Endodermal cell (in vitro differentiated cells): ENCODE data around the gene ATP13A2. TPM values are rescaled to one million over a fixed set of nuclear protein-coding genes. Genes with fewer than 3 reads are reported as not detected.

Source experiments
- DNase-seq: peaks from one replicate; pipeline ENCODE4 v3.0.0-alpha.2; 2017
- H3K27ac ChIP-seq: 2 replicates; pipeline ENCODE4 v1.5.1; 2013; ENCODE audit warnings: mild to moderate bottlenecking, low read depth, low read length, moderate library complexity
- H3K27me3 ChIP-seq: 2 replicates; pipeline ENCODE4 v1.6.1; 2013; ENCODE audit warnings: mild to moderate bottlenecking, low read length, moderate library complexity; ENCODE audit not compliant: insufficient read depth, control insufficient read depth, poor library complexity, severe bottlenecking
- H3K36me3 ChIP-seq: 2 replicates; pipeline ENCODE4 v1.7.0; 2013; ENCODE audit warnings: mild to moderate bottlenecking, low read length, moderate library complexity; ENCODE audit not compliant: control insufficient read depth, insufficient read depth
- H3K4me1 ChIP-seq: one replicate; pipeline ENCODE4 v1.7.0; 2013; ENCODE audit warnings: low read length; ENCODE audit not compliant: control insufficient read depth, insufficient read depth
- H3K4me3 ChIP-seq: 2 replicates; pipeline ENCODE4 v1.5.1; 2013; ENCODE audit warnings: mild to moderate bottlenecking, low read length, moderate library complexity
- H3K9ac ChIP-seq: 2 replicates; pipeline ENCODE4 v1.6.1; 2013; ENCODE audit warnings: mild to moderate bottlenecking, low read length, moderate library complexity; ENCODE audit not compliant: poor library complexity, severe bottlenecking; ENCODE audit errors: extremely low read depth
- H3K9me3 ChIP-seq: 2 replicates; pipeline ENCODE4 v1.6.1; 2013; ENCODE audit warnings: mild to moderate bottlenecking, low read length, moderate library complexity; ENCODE audit not compliant: control insufficient read depth
- H3K27ac Mint-ChIP-seq: 2 replicates; pipeline ENCODE4 v1.8.0; 2020; ENCODE audit warnings: mixed read lengths
- H3K27me3 Mint-ChIP-seq: 2 replicates; pipeline ENCODE4 v1.8.0; 2021; ENCODE audit warnings: mild to moderate bottlenecking, mixed read lengths; ENCODE audit not compliant: insufficient read depth
- H3K36me3 Mint-ChIP-seq: 2 replicates; pipeline ENCODE4 v1.8.0; 2020; ENCODE audit warnings: low read depth, mixed read lengths
- H3K4me1 Mint-ChIP-seq: 2 replicates; pipeline ENCODE4 v1.8.0; 2020; ENCODE audit warnings: mixed read lengths
- H3K4me3 Mint-ChIP-seq: 2 replicates; pipeline ENCODE4 v1.8.0; 2020; ENCODE audit warnings: mild to moderate bottlenecking, moderate library complexity, mixed read lengths
- H3K9me3 Mint-ChIP-seq: 2 replicates; pipeline ENCODE4 v1.8.0; 2020; ENCODE audit warnings: mild to moderate bottlenecking, mixed read lengths
- WGBS, 2 experiments: methylation state at CpG; one replicate each; pipeline versions ENCODE4 v1.1.5 to v1.1.7; 2013; ENCODE audit warnings: missing lambda C conversion rate in 2 of 2, mixed read lengths in 1 of 2; ENCODE audit not compliant: insufficient coverage in 1 of 2, insufficient read length in 1 of 2; 5-methylcytosine and 5-hydroxymethylcytosine counted together
- total RNA-seq, 2 donors: library from RNA; stranded (reverse); fragmentation: NEBNext Ultra II Directional in 1 of 2; extraction: Animal tissue kit (Norgen Biotek cat#: 25700) in 1 of 2; gene quantifications; 2 replicates in 1 of 2; 3 replicates in 1 of 2; pipeline ENCODE4 v1.2.1, GENCODE V29; 2021
- TF ChIP-seq, protein P1 (sequence below): fragments of 200-600 bp; sonication (generic); conservative IDR thresholded peaks from 2 replicates; pipeline ENCODE4 v1.5.0; 2021; ENCODE audit warnings: antibody characterized with exemption, mild to moderate bottlenecking

Gene ATP13A2
- total RNA-seq, 2 donors from 2014 or later, result 69.4 to 82.6 TPM

DNA sequence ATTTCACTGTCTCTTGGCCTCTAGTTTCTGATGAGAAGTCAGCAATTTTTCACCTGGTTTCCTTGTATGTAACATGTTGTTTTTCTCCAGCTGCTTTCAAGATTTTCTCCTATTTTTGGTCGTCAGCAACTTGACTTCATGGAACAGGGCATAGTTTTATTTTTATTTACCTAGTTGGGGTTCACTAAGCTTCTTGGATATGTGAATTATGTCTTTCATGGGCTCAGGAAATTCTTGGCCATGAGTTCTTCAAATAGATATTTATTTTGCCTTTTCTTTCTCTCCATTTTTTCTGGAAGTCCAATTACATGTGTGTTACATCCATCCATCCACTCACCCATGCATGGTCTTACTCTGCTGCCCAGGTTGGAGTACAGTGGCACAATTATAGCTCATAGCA is 28.4 kb upstream of the ATP13A2 start:
- H3K27ac Mint-ChIP-seq, result no peak overlapping the region
- 75 to 100% methylated on average over 1 of the region's 1 CpG for WGBS, 2 experiments
- no peak overlapping the region for H3K4me3 Mint-ChIP-seq
- TF ChIP-seq, protein P1, sequence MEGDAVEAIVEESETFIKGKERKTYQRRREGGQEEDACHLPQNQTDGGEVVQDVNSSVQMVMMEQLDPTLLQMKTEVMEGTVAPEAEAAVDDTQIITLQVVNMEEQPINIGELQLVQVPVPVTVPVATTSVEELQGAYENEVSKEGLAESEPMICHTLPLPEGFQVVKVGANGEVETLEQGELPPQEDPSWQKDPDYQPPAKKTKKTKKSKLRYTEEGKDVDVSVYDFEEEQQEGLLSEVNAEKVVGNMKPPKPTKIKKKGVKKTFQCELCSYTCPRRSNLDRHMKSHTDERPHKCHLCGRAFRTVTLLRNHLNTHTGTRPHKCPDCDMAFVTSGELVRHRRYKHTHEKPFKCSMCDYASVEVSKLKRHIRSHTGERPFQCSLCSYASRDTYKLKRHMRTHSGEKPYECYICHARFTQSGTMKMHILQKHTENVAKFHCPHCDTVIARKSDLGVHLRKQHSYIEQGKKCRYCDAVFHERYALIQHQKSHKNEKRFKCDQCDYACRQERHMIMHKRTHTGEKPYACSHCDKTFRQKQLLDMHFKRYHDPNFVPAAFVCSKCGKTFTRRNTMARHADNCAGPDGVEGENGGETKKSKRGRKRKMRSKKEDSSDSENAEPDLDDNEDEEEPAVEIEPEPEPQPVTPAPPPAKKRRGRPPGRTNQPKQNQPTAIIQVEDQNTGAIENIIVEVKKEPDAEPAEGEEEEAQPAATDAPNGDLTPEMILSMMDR, result no peak
- H3K27me3 ChIP-seq, result no peaks in the 10 kb centered on the region
- no peak overlapping the region for H3K4me3 ChIP-seq
- no peaks in the 10 kb centered on the region for H3K9me3 Mint-ChIP-seq
- H3K9me3 ChIP-seq, result no peaks in the 10 kb centered on the region
- H3K36me3 Mint-ChIP-seq, result peaks cover 48% of the 10 kb centered on the region
- H3K9ac ChIP-seq, result no peak overlapping the region
- no peaks in the 10 kb centered on the region for H3K27me3 Mint-ChIP-seq
- DNase-seq, result no peak
- H3K27ac ChIP-seq, result no peak overlapping the region
- H3K36me3 ChIP-seq, result peaks cover 61% of the 10 kb centered on the region
- H3K4me1 Mint-ChIP-seq, result no peaks in the 10 kb centered on the region
- H3K4me1 ChIP-seq, result no peaks in the 10 kb centered on the region

DNA sequence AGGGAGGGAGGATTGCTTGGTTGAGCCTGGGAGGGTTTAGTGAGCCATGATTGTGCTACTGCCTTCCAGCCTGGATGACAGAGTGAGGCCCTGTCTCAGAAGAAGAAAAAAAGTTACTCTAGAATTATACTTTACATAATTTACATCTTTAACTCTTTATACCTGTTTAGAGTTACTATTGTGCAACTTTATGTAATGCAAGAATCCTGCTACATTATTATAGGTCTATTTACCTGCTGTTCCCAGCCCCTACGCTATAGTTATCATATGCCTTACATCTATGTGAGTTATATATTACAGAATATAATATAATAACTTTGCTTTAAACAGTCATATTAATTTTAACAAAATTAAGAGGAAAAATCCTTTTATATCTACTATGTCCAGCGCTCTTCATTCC is 27.8 kb upstream of the ATP13A2 start:
- H3K27ac ChIP-seq, result no peak overlapping the region
- TF ChIP-seq, protein P1, result no peak
- H3K27me3 ChIP-seq, result no peaks in the 10 kb centered on the region
- H3K4me1 ChIP-seq, result no peaks in the 10 kb centered on the region
- H3K36me3 ChIP-seq, result peaks cover 61% of the 10 kb centered on the region
- Mint-ChIP-seq H3K36me3 (peaks cover 48% of the 10 kb centered on the region), H3K27ac (no peak overlapping the region), H3K9me3 (no peaks in the 10 kb centered on the region), H3K27me3 (no peaks in the 10 kb centered on the region), H3K4me3 (no peak overlapping the region), H3K4me1 (no peaks in the 10 kb centered on the region)
- WGBS, 2 experiments, result 67 to 87% methylated on average over 1 of the region's 2 CpGs
- no peak overlapping the region for H3K9ac ChIP-seq
- no peak overlapping the region for H3K4me3 ChIP-seq
- DNase-seq, result no peak
- no peaks in the 10 kb centered on the region for H3K9me3 ChIP-seq

DNA sequence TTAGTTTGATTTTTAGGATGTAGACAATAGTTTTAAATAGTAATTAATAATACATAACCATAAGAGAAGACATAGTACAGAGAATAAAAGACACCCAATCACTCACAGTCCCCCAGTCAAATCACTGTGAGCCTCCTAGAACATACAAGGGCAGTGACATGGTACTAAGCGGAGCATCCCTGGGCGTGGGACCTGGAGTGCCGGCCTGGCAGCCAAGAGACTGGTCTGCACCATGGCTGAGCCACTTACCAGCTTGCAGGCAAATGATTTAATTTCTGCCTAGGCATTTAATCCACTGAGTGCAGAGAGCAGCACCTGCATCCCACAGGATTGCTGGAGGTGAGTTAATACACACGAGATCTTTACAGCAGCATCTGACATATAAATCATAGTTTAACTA is 21.8 kb upstream of the ATP13A2 start:
- no peaks in the 10 kb centered on the region for H3K9me3 ChIP-seq
- Mint-ChIP-seq H3K4me1 (no peaks in the 10 kb centered on the region), H3K36me3 (peaks cover 43% of the 10 kb centered on the region), H3K4me3 (no peak overlapping the region), H3K9me3 (no peaks in the 10 kb centered on the region), H3K27ac (no peak overlapping the region), H3K27me3 (no peaks in the 10 kb centered on the region)
- no peaks in the 10 kb centered on the region for H3K27me3 ChIP-seq
- no peak for DNase-seq
- no peak overlapping the region for H3K4me3 ChIP-seq
- H3K4me1 ChIP-seq, result no peaks in the 10 kb centered on the region
- no peak overlapping the region for H3K9ac ChIP-seq
- TF ChIP-seq, protein P1, result no peak
- 96 to 98% methylated on average over 4 of the region's 4 CpGs for WGBS, 2 experiments
- H3K36me3 ChIP-seq, result peaks cover 41% of the 10 kb centered on the region
- H3K27ac ChIP-seq, result no peak overlapping the region
